Measurements from ENCODE around the gene MGMT. TPM values are rescaled to one million over a fixed set of nuclear protein-coding genes. Genes with fewer than 3 reads are reported as not detected.

The MGMT gene
- polyA plus RNA-seq, 1 of the 3 experiments (the other 2 are of a cell fraction) = 10.8 TPM

GRCh38 chr10:129514568-129515451, 47.8 kb downstream of the MGMT start:
- Histone ChIP-seq H2AFZ (ENCODE audit: low read depth) (no peak overlapping the region), H3K79me2 (ENCODE audit: insufficient read depth) (no peaks in the 10 kb centered on the region), H3F3A (replicated peaks; ENCODE audit: insufficient read depth) (no peaks in the 10 kb centered on the region), H3K9me2 (no peaks in the 10 kb centered on the region), H3K9me3 (no peaks in the 10 kb centered on the region), H3K36me3 (replicated peaks in 1 of 2; ENCODE audit: control insufficient read depth in 1 of 2, insufficient read depth in 2 of 2, low read length in 1 of 2) (no peaks in the 10 kb centered on the region), H3K4me2 (no peak overlapping the region), H3K4me1 (ENCODE audit: control insufficient read depth in 1 of 2, insufficient read depth in 2 of 2, low read depth in 1 of 2, low read length in 1 of 2) (peaks cover 0 to 18% of the 10 kb centered on the region in 2 experiments; a peak in 1 of 4 replicates), H3K27ac (ENCODE audit: low read depth in 2 of 2, low read length in 1 of 2) (no peak overlapping the region), H3K27me3 (ENCODE audit: insufficient read depth) (no peaks in the 10 kb centered on the region), H4K20me1 (ENCODE audit: insufficient read depth) (no peaks in the 10 kb centered on the region), H3K4me3 (ENCODE audit: low read depth in 2 of 2, low read length in 1 of 2) (no peak overlapping the region), H3K9ac (no peak overlapping the region)
- no peak for TF ChIP-seq SIN3A (IDR thresholded peaks at IDR 0.05; ENCODE audit: borderline replicate concordance, low read depth, low read length)
- no peak for TF ChIP-seq PBX3 (IDR thresholded peaks at IDR 0.05)
- CTCF ChIA-PET = no interaction called here
- no peak for DNase-seq
- WGBS (ENCODE audit: low lambda C conversion rate) = 51% methylated on average over 11 of the region's 22 CpGs
- POLR2A ChIA-PET = no interaction called here

- ChIA-PET POLR2A (no interaction called here), CTCF (no interaction called here)
- Histone ChIP-seq H3K4me1 (ENCODE audit: control insufficient read depth in 1 of 2, insufficient read depth in 2 of 2, low read depth in 1 of 2, low read length in 1 of 2) (peaks cover 0 to 2% of the 10 kb centered on the region in 2 experiments; a peak in 1 of 4 replicates), H3K27ac (ENCODE audit: low read depth in 2 of 2, low read length in 1 of 2) (no peak overlapping the region), H2AFZ (ENCODE audit: low read depth) (no peak overlapping the region), H3K9ac (no peak overlapping the region), H3K27me3 (ENCODE audit: insufficient read depth) (no peaks in the 10 kb centered on the region), H3K9me2 (no peaks in the 10 kb centered on the region), H4K20me1 (ENCODE audit: insufficient read depth) (no peaks in the 10 kb centered on the region), H3K9me3 (no peaks in the 10 kb centered on the region), H3K4me2 (no peak overlapping the region), H3K79me2 (ENCODE audit: insufficient read depth) (no peaks in the 10 kb centered on the region), H3K4me3 (ENCODE audit: low read depth in 2 of 2, low read length in 1 of 2) (no peak overlapping the region), H3K36me3 (replicated peaks in 1 of 2; ENCODE audit: control insufficient read depth in 1 of 2, insufficient read depth in 2 of 2, low read length in 1 of 2) (no peaks in the 10 kb centered on the region), H3F3A (replicated peaks; ENCODE audit: insufficient read depth) (no peaks in the 10 kb centered on the region)
- no peak for TF ChIP-seq RAD21 (IDR thresholded peaks at IDR 0.05; ENCODE audit: low read length)
- TF ChIP-seq GABPA (IDR thresholded peaks at IDR 0.05; ENCODE audit: low read depth) = no peak
- no peak for TF ChIP-seq RCOR1 (IDR thresholded peaks at IDR 0.05; ENCODE audit: low read length)
- TF ChIP-seq CHD2 (IDR thresholded peaks at IDR 0.05; ENCODE audit: low read length, partially characterized antibody) = no peak
- no peak for TF ChIP-seq USF2 (IDR thresholded peaks at IDR 0.05; ENCODE audit: borderline replicate concordance, low read depth, low read length)
- TF ChIP-seq MXI1 (IDR thresholded peaks at IDR 0.05; ENCODE audit: low read depth, low read length) = no peak
- TF ChIP-seq FOXJ3 (CRISPR knock-in tag; IDR thresholded peaks at IDR 0.05) = no peak
- TF ChIP-seq YY1 (IDR thresholded peaks at IDR 0.05; ENCODE audit: low read depth) = no peak
- TF ChIP-seq GATA2 (CRISPR knock-in tag; IDR thresholded peaks at IDR 0.05) = no peak
- TF ChIP-seq NFIC (IDR thresholded peaks at IDR 0.05; ENCODE audit: borderline replicate concordance) = no peak
- TF ChIP-seq POLR2AphosphoS5 (IDR thresholded peaks at IDR 0.05; ENCODE audit: low read depth, low read length) = no peak
- no peak for TF ChIP-seq SMC3 (IDR thresholded peaks at IDR 0.05; ENCODE audit: low read depth, low read length)
- TF ChIP-seq NRF1 (IDR thresholded peaks at IDR 0.05; ENCODE audit: low read depth, low read length) = no peak
- no peak for TF ChIP-seq EP300 (IDR thresholded peaks at IDR 0.05; ENCODE audit: borderline replicate concordance in 1 of 2, low read depth in 1 of 2, low read length in 1 of 2)
- no peak for TF ChIP-seq FOXM1 (IDR thresholded peaks at IDR 0.05; ENCODE audit: low read depth)
- no peak for TF ChIP-seq PBX3 (IDR thresholded peaks at IDR 0.05)
- TF ChIP-seq RFX5 (IDR thresholded peaks at IDR 0.05; ENCODE audit: low read length) = no peak
- no peak for TF ChIP-seq TCF12 (IDR thresholded peaks at IDR 0.05)
- DNase-seq = no peak
- WGBS (ENCODE audit: low lambda C conversion rate) = 79% methylated on average over 25 of the region's 26 CpGs
Measured at GRCh38 chr10:129516846-129517679, 50.0 kb downstream of the MGMT start.

Data from SK-N-SH (cell line).